ENCODE data around the gene NR5A1.

NR5A1 gene

GRCh38 chr9:124487260-124488182 is 19.7 kb downstream of the NR5A1 start:
- no peak for DNase-seq (ENCODE audit: low spot score)

DNA sequence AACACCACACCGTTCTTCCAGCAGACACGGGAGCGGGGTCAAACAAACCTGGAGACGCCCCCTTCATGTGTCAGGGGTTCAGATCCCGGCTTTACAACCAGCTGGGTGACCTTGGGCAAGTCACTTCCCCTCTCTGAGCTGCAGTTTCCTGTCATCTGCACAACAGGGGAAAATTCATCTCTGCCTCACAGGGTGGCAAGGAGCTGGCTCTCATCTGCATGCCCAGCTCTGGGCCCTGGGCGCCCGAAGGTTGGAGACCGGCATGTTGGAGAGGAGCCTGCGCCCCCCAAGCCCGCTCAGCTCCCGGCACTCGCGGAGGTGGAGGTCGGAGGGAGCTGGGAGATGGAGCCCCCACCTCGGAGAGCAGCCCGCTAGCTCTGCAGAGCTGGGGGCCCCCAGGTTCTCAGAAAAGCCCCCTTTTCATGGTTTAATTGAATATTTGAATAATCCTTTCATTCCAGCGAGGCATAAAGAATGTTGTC is 20.4 kb downstream of the NR5A1 start:
- no peak for TF ChIP-seq CTCF (IDR thresholded peaks at IDR 0.05; ENCODE audit: extremely low read depth, missing control alignments)
- DNase-seq (ENCODE audit: low spot score): no peak

More at GRCh38 chr9:124487260-124488182, 19.7 kb downstream of the NR5A1 start:
- no peak for TF ChIP-seq CTCF (IDR thresholded peaks at IDR 0.05; ENCODE audit: extremely low read depth, missing control alignments)

DNA sequence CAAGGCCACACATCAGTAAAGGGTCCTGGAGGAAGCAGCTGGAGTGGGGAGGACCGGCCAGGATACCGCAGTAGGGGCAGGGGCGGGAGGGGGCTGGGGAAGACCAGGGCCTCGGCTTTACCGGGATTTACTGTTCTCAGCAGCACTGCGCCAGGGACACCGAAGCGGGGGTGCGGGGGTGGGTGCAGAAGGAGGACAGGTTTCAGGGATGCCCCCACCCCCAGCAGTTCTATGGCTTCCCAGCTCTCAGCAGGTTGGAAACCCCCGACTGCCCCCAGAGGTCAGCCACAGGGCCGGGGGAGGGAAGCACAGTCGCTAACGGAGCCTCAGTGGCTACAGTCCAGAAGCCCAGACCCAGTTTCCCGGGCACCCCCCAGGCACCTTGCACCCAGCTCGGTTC is 21.3 kb downstream of the NR5A1 start:
- no peak for DNase-seq (ENCODE audit: low spot score)
- no peak for TF ChIP-seq CTCF (IDR thresholded peaks at IDR 0.05; ENCODE audit: extremely low read depth, missing control alignments)

- DNase-seq (ENCODE audit: low spot score): no peak
- TF ChIP-seq CTCF (IDR thresholded peaks at IDR 0.05; ENCODE audit: extremely low read depth, missing control alignments): no peak
Observed at GRCh38 chr9:124485201-124485600, 22.0 kb downstream of the NR5A1 start.

DNA sequence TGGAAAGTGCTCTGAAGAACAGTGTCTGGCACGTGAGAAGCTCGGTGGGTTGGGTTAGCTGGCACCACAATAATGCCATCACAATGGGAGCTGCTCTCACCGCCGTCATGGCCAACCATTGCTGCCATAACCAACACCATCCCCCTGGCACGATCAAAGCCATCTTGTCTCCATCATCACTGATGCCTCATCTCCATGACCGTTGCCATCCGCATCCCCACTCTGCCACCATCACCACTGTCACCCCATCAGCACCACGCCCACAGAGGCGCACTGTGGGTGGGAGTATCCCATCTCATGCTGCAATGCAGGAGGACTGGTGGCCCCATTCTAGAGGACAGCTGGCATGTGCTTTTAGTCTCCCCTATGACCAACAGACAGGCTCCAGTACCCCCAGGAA is 23.7 kb downstream of the NR5A1 start:
- no peak for TF ChIP-seq CTCF (IDR thresholded peaks at IDR 0.05; ENCODE audit: extremely low read depth, missing control alignments)
- no peak for DNase-seq (ENCODE audit: low spot score)

- no peak for DNase-seq (ENCODE audit: low spot score)
- no peak for TF ChIP-seq CTCF (IDR thresholded peaks at IDR 0.05; ENCODE audit: extremely low read depth, missing control alignments)
Observed at GRCh38 chr9:124482431-124483031, 24.7 kb downstream of the NR5A1 start.

DNA sequence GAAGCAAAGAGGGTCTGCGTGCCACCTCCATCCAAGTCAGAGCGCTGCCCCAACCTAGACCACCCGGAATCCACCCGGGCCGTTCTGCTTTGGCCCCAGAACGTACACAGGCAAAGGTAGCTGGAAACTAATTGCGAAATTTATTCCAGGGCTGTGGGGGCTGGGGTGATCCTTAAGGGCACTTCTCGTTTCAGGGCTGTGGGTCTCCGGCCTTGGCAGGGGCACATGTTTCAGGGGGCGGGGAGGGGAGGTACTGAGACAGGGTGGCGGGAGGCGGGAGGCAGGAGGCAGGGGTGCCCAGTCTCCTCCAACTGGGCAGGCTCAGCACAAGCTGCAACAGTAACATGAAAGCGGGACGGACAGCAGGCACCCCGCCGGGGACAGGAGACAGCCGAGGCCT is 26.1 kb downstream of the NR5A1 start:
- DNase-seq (ENCODE audit: low spot score): no peak
- TF ChIP-seq CTCF (IDR thresholded peaks at IDR 0.05; ENCODE audit: extremely low read depth, missing control alignments): no peak

Data from GM20000 (cell line).